GM12891 (cell line): ENCODE measurements around the gene ATXN7L1.

ENCODE experiments used
- PAX5 ChIP-seq: IDR thresholded peaks from 2 replicates; pipeline ENCODE4 v1.6.1; 2011; ENCODE audit warnings: low read length, moderate library complexity, mild to moderate bottlenecking; ENCODE audit not compliant: insufficient read depth, severe bottlenecking
- POLR2A ChIP-seq: IDR thresholded peaks from 2 replicates; pipeline ENCODE4 v1.6.1; 2011; ENCODE audit warnings: low read depth, low read length, control low read depth
- POLR2AphosphoS5 ChIP-seq: IDR thresholded peaks from 2 replicates; pipeline ENCODE4 v1.6.1; 2011; ENCODE audit warnings: low read depth, low read length, control low read depth

- TF ChIP-seq POLR2A (no peak), POLR2AphosphoS5 (no peak), PAX5 (no peak)
Measured at GRCh38 chr7:105693576-105693975, 182.8 kb downstream of the ATXN7L1 start.
